GM18861 (cell line): ENCODE measurements around the gene BAZ2A.
"Not testable (repeated sequence)": the region's sequence is repeated elsewhere in the genome, so short reads cannot be mapped to it uniquely, and the experiment has no call there.

ENCODE experiments used
- ATAC-seq: cut with Tn5 transposase; IDR thresholded peaks from one replicate; pipeline ENCODE4 v1.9.1; 2021; ENCODE audit not compliant: unreplicated experiment

The BAZ2A gene

GRCh38 chr12:56630180-56630632, at the start of gene BAZ2A:
Gene BAZ2A (minus strand): TSS chr12:56630326. CDS start chr12:56617530, 12,796 bp downstream.
- peak; percentile 45 for ATAC-seq

- ATAC-seq = no peak
These were observed 48.7 kb upstream of the BAZ2A start for GRCh38 chr12:56678852-56679251.

- no peak for ATAC-seq
These were observed 47.6 kb upstream of the BAZ2A start for GRCh38 chr12:56677680-56678079.

- ATAC-seq = no peak
These were observed 46.9 kb upstream of the BAZ2A start for GRCh38 chr12:56676851-56677580.

- no peak for ATAC-seq
These were observed 41.5 kb upstream of the BAZ2A start for GRCh38 chr12:56671608-56672007.

- no peak for ATAC-seq
These were observed 40.7 kb upstream of the BAZ2A start for GRCh38 chr12:56670836-56671235.

- no peak for ATAC-seq
These were observed 38.0 kb upstream of the BAZ2A start for GRCh38 chr12:56668197-56668457.

GRCh38 chr12:56661979-56662638, 32.0 kb upstream of the BAZ2A start:
- ATAC-seq = no peak

- ATAC-seq = no peak
These were observed 31.4 kb upstream of the BAZ2A start for GRCh38 chr12:56661560-56661959.

- no peak for ATAC-seq
These were observed 28.8 kb upstream of the BAZ2A start for GRCh38 chr12:56658921-56659320.

GRCh38 chr12:56657416-56658379, 27.6 kb upstream of the BAZ2A start:
- ATAC-seq = peak; percentile 72

GRCh38 chr12:56653781-56654180, 23.7 kb upstream of the BAZ2A start:
- not testable (repeated sequence) for ATAC-seq

GRCh38 chr12:56648023-56648422, 17.9 kb upstream of the BAZ2A start:
- ATAC-seq = not testable (repeated sequence)

GRCh38 chr12:56645717-56646446, 15.8 kb upstream of the BAZ2A start, which contains the start of gene ATP5F1B:
Gene ATP5F1B (minus strand): TSS chr12:56645984. CDS start chr12:56645963, 21 bp downstream.
- peak; percentile 99 for ATAC-seq

GRCh38 chr12:56645201-56645716, 15.1 kb upstream of the BAZ2A start:
- no peak for ATAC-seq

GRCh38 chr12:56644654-56645053, 14.5 kb upstream of the BAZ2A start:
- no peak for ATAC-seq

GRCh38 chr12:56641219-56641618, 11.1 kb upstream of the BAZ2A start:
- no peak for ATAC-seq

GRCh38 chr12:56637621-56638020, 7.5 kb upstream of the BAZ2A start:
- ATAC-seq = no peak

- peak; percentile 50 for ATAC-seq
These were observed 6.8 kb upstream of the BAZ2A start for GRCh38 chr12:56636675-56637540.
